HL-60 (cell line): ENCODE data around the gene ZNF48.

Experiments
- DNase-seq, 2 experiments: peaks; one replicate each; pipeline ENCODE4 v3.0.0-alpha.2; 2010 to 2020; ENCODE audit warnings: low read depth in 1 of 2, low spot score in 1 of 2
- H3K27ac ChIP-seq: fragments of 250-450 bp; sonication (Bioruptor Pico); replicated peaks from 2 replicates; pipeline ENCODE4 v1.5.1; 2020; ENCODE audit warnings: mild to moderate bottlenecking, moderate library complexity
- H3K27me3 ChIP-seq: fragments of 250-450 bp; sonication (Bioruptor Pico); 2 replicates; pipeline ENCODE4 v1.5.1; 2021; ENCODE audit warnings: mild to moderate bottlenecking, moderate library complexity; ENCODE audit not compliant: insufficient read depth, poor library complexity, severe bottlenecking
- H3K4me3 ChIP-seq: replicated peaks from 2 replicates; pipeline ENCODE4 v1.5.1; 2011; ENCODE audit warnings: mild to moderate bottlenecking, control low read depth, low read length; ENCODE audit not compliant: insufficient read depth
- GABPA ChIP-seq: IDR thresholded peaks from 2 replicates; pipeline ENCODE4 v1.6.1; 2012; ENCODE audit warnings: low read depth
- POLR2AphosphoS5 ChIP-seq: IDR thresholded peaks from 2 replicates; pipeline ENCODE4 v1.6.1; 2012; ENCODE audit warnings: low read depth
- SPI1 ChIP-seq: IDR thresholded peaks from 2 replicates; pipeline ENCODE4 v1.6.1; 2012; ENCODE audit warnings: low read depth, mild to moderate bottlenecking, borderline replicate concordance
- TF ChIP-seq, protein P1 (sequence below): IDR thresholded peaks from one replicate; pipeline ENCODE4 v1.5.1; 2011; ENCODE audit warnings: low read length, control low read depth, inconsistent platforms; ENCODE audit not compliant: insufficient read depth
- TF ChIP-seq, protein P2 (sequence below): IDR thresholded peaks from 2 replicates; pipeline ENCODE4 v1.6.1; 2012; ENCODE audit warnings: low read depth; ENCODE audit not compliant: insufficient replicate concordance

ZNF48 gene

DNA sequence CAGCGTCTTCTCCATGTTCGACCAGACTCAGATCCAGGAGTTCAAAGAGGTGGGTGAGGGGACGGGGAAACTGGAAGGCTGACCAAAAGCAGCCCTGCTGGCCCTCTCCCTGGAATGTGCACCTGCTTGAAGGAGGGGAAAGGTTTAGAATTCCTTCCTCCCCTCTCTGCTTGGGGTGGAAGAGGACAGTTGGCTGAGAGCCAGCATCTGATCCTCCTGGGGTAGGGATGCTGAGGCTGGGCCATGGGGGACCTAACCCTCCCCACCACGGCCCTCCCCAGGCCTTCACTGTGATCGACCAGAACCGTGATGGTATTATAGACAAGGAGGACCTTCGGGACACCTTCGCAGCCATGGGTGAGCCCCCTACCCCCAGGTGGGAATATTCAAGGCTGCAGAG, 19.4 kb upstream of the ZNF48 start:
- TF ChIP-seq POLR2AphosphoS5 = no peak
- no peak for DNase-seq
- Histone ChIP-seq H3K27me3 (no peaks in the 10 kb centered on the region), H3K4me3 (no peak overlapping the region), H3K27ac (no peak overlapping the region)

DNA sequence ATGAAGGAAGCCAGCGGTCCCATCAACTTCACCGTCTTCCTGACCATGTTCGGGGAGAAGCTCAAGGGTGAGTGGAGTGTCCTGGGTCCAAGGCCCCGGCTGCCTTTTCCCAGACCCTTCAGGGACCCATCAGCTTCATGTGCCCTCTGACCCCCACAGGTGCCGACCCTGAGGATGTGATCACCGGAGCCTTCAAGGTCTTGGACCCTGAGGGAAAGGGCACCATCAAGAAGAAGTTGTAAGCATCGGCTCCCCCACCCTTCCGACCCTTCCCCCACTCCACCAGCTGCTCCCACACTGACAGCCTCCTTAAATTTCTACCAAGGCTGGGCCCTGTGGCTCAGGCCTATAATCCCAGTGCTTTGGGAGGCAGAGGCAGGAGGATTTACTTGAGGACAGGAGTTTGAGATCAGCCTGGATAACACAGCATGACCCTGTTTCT, 18.7 kb upstream of the ZNF48 start:
- TF ChIP-seq, protein P1, sequence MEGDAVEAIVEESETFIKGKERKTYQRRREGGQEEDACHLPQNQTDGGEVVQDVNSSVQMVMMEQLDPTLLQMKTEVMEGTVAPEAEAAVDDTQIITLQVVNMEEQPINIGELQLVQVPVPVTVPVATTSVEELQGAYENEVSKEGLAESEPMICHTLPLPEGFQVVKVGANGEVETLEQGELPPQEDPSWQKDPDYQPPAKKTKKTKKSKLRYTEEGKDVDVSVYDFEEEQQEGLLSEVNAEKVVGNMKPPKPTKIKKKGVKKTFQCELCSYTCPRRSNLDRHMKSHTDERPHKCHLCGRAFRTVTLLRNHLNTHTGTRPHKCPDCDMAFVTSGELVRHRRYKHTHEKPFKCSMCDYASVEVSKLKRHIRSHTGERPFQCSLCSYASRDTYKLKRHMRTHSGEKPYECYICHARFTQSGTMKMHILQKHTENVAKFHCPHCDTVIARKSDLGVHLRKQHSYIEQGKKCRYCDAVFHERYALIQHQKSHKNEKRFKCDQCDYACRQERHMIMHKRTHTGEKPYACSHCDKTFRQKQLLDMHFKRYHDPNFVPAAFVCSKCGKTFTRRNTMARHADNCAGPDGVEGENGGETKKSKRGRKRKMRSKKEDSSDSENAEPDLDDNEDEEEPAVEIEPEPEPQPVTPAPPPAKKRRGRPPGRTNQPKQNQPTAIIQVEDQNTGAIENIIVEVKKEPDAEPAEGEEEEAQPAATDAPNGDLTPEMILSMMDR = no peak
- TF ChIP-seq POLR2AphosphoS5 (no peak), GABPA (no peak), SPI1 (no peak)
- TF ChIP-seq, protein P2, sequence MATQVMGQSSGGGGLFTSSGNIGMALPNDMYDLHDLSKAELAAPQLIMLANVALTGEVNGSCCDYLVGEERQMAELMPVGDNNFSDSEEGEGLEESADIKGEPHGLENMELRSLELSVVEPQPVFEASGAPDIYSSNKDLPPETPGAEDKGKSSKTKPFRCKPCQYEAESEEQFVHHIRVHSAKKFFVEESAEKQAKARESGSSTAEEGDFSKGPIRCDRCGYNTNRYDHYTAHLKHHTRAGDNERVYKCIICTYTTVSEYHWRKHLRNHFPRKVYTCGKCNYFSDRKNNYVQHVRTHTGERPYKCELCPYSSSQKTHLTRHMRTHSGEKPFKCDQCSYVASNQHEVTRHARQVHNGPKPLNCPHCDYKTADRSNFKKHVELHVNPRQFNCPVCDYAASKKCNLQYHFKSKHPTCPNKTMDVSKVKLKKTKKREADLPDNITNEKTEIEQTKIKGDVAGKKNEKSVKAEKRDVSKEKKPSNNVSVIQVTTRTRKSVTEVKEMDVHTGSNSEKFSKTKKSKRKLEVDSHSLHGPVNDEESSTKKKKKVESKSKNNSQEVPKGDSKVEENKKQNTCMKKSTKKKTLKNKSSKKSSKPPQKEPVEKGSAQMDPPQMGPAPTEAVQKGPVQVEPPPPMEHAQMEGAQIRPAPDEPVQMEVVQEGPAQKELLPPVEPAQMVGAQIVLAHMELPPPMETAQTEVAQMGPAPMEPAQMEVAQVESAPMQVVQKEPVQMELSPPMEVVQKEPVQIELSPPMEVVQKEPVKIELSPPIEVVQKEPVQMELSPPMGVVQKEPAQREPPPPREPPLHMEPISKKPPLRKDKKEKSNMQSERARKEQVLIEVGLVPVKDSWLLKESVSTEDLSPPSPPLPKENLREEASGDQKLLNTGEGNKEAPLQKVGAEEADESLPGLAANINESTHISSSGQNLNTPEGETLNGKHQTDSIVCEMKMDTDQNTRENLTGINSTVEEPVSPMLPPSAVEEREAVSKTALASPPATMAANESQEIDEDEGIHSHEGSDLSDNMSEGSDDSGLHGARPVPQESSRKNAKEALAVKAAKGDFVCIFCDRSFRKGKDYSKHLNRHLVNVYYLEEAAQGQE = no peak
- no peaks in the 10 kb centered on the region for H3K27me3 ChIP-seq
- no peak overlapping the region for H3K27ac ChIP-seq

GRCh38 chr16:30377050-30377811, 18.0 kb upstream of the ZNF48 start:
- Histone ChIP-seq H3K27ac (peak overlapping the region; percentile 97), H3K27me3 (no peaks in the 10 kb centered on the region), H3K4me3 (peak overlapping the region; percentile 75)
- no peak for TF ChIP-seq POLR2AphosphoS5
- TF ChIP-seq, protein P1 = no peak
- no peak for TF ChIP-seq GABPA
- no peak for TF ChIP-seq SPI1
- TF ChIP-seq, protein P2 = no peak
- peak; percentile 77 to 94 for DNase-seq

More for the DNA sequence above, 18.7 kb upstream of the ZNF48 start:
- no peak for DNase-seq
- H3K4me3 ChIP-seq = no peak overlapping the region

GRCh38 chr16:30377812-30378235, 17.4 kb upstream of the ZNF48 start:
- Histone ChIP-seq H3K4me3 (peak overlapping the region; percentile 75), H3K27ac (peak overlapping the region; percentile 97), H3K27me3 (no peaks in the 10 kb centered on the region)
- TF ChIP-seq GABPA (no peak), SPI1 (no peak)
- peak in 1 of 2 experiments; percentile 94 for DNase-seq
